ENCODE results near the gene CHAC1. TPM values are rescaled to one million over a fixed set of nuclear protein-coding genes. Genes with fewer than 3 reads are reported as not detected.

Gene CHAC1
- total and polyA plus RNA-seq, 2 of the 13 experiments (the other 11 are each of a cell fraction or from before 2014, with no cell fraction given): 0.44 TPM; not detected in 1

GRCh38 chr15:40964006-40964405 lies 10.7 kb downstream of the CHAC1 start (continued):
- no peak for TF ChIP-seq TEF (CRISPR knock-in tag; IDR thresholded peaks at IDR 0.05)
- no peak for TF ChIP-seq SYNCRIP (IDR thresholded peaks at IDR 0.05; ENCODE audit: insufficient read depth, low read depth, low read length)
- TF ChIP-seq MAF1 (CRISPR knock-in tag; IDR thresholded peaks at IDR 0.05; ENCODE audit: borderline replicate concordance): no peak
- TF ChIP-seq HIVEP1 (CRISPR knock-in tag; IDR thresholded peaks at IDR 0.05): no peak
- TF ChIP-seq CBX1 (IDR thresholded peaks at IDR 0.05; ENCODE audit: low read depth): no peak
- no peak for TF ChIP-seq ZZZ3 (CRISPR knock-in tag; IDR thresholded peaks at IDR 0.05; ENCODE audit: borderline replicate concordance)
- TF ChIP-seq CERS6 (CRISPR knock-in tag; IDR thresholded peaks at IDR 0.05): no peak

GRCh38 chr15:40964634-40965033 lies 11.4 kb downstream of the CHAC1 start:
- POLR2A ChIA-PET: no interaction called here

More at GRCh38 chr15:40964634-40965033, 11.4 kb downstream of the CHAC1 start:
- intact Hi-C loops (cut with micrococcal nuclease; ENCODE audit: unreplicated experiment) (no loop called here), in situ Hi-C loops (cut with HindIII; ENCODE audit: extremely low pct_ligation_motif_present, low pct_unique_long_range_greater_than_20kb) (no loop called here)
- Histone ChIP-seq H3K79me2 (ENCODE audit: insufficient read depth, low read length) (no peaks in the 10 kb centered on the region), H3K27ac (ENCODE audit: extremely low read length, insufficient read depth, low read length) (no peak overlapping the region), H3K4me1 (ENCODE audit: insufficient read depth, low read length) (no peaks in the 10 kb centered on the region), H3K27me3 (ENCODE audit: control insufficient read depth in 1 of 2, insufficient read depth in 2 of 2, low read length in 2 of 2) (peaks cover 1 to 40% of the 10 kb centered on the region in 2 experiments), H2AFZ (ENCODE audit: low read length) (no peak overlapping the region), H4K20me1 (ENCODE audit: insufficient read depth, low read length) (no peaks in the 10 kb centered on the region), H3K4me2 (ENCODE audit: low read depth, low read length) (no peak overlapping the region), H3K9ac (ENCODE audit: insufficient read depth, low read depth, low read length) (no peak overlapping the region), H3K36me3 (replicated peaks in 1 of 2; ENCODE audit: control insufficient read depth in 1 of 2, insufficient read depth in 2 of 2, low read length in 2 of 2) (no peaks in the 10 kb centered on the region), H3K9me3 (ENCODE audit: low read length) (no peaks in the 10 kb centered on the region), H3K4me3 (replicated peaks in 1 of 3; ENCODE audit: insufficient read depth in 1 of 3, low read depth in 2 of 3, low read length in 3 of 3) (no peak overlapping the region)
- ATAC-seq (no peak), FAIRE-seq (no peak), DNase-seq (ENCODE audit: low spot score) (no peak)
- WGBS (ENCODE audit: low lambda C conversion rate): 32% methylated on average over 9 of the region's 13 CpGs
- BruUV-seq (replicated peaks): no TSS peak
- TF ChIP-seq KAT7 (CRISPR knock-in tag; IDR thresholded peaks at IDR 0.05; ENCODE audit: borderline replicate concordance) (no peak), MED8 (CRISPR knock-in tag; IDR thresholded peaks at IDR 0.05; ENCODE audit: insufficient replicate concordance) (no peak), GLI4 (CRISPR knock-in tag; IDR thresholded peaks at IDR 0.05; ENCODE audit: borderline replicate concordance) (no peak), ZNF691 (CRISPR knock-in tag; IDR thresholded peaks at IDR 0.05; ENCODE audit: borderline replicate concordance, low read depth) (no peak), ZNF737 (CRISPR knock-in tag; IDR thresholded peaks at IDR 0.05; ENCODE audit: borderline replicate concordance) (no peak), KMT2A (CRISPR knock-in tag; IDR thresholded peaks at IDR 0.05) (no peak), REPIN1 (CRISPR knock-in tag; IDR thresholded peaks at IDR 0.05; ENCODE audit: borderline replicate concordance, low read depth) (no peak), ZNF160 (CRISPR knock-in tag; IDR thresholded peaks at IDR 0.05) (no peak), NFKB2 (CRISPR knock-in tag; IDR thresholded peaks at IDR 0.05; ENCODE audit: borderline replicate concordance) (no peak), ZNF652 (CRISPR knock-in tag; IDR thresholded peaks at IDR 0.05; ENCODE audit: borderline replicate concordance, low read depth) (no peak), MBNL3 (CRISPR knock-in tag; conservative IDR thresholded peaks at IDR 0.05) (no peak), SMARCC2 (IDR thresholded peaks at IDR 0.05) (no peak), ZNF260 (CRISPR knock-in tag; IDR thresholded peaks at IDR 0.05; ENCODE audit: borderline replicate concordance, low read depth) (no peak), RBM39 (IDR thresholded peaks at IDR 0.05; ENCODE audit: low read depth, low read length, poor library complexity, severe bottlenecking) (no peak), ZNF678 (CRISPR knock-in tag; IDR thresholded peaks at IDR 0.05) (no peak)
- CTCF ChIA-PET (ENCODE audit: low intra/inter-chr PET ratio, low total read pairs): no interaction called here
